NB4 (cell line): ENCODE results near the gene THRA.

Experiments used
- DNase-seq: peaks from one replicate; pipeline ENCODE4 v3.0.0; 2010; ENCODE audit warnings: low read depth
- H3K4me3 ChIP-seq: one replicate; pipeline ENCODE4 v1.5.1; 2011; ENCODE audit warnings: mild to moderate bottlenecking, low read depth, low read length, moderate library complexity
- MYC ChIP-seq: IDR thresholded peaks from 2 replicates; pipeline ENCODE4 v1.6.1; 2011; ENCODE audit warnings: low read depth, low read length
- POLR2A ChIP-seq: IDR thresholded peaks from 2 replicates; pipeline ENCODE4 v1.6.1; 2011; ENCODE audit warnings: mild to moderate bottlenecking; ENCODE audit not compliant: insufficient read length; ENCODE audit errors: extremely low read depth
- TF ChIP-seq, protein P1 (sequence below): IDR thresholded peaks from 2 replicates; pipeline ENCODE4 v1.6.1; 2011; ENCODE audit warnings: low read depth, low read length
- TF ChIP-seq, protein P2 (sequence below): IDR thresholded peaks from one replicate; pipeline ENCODE4 v1.5.1; 2012; ENCODE audit warnings: low read depth, low read length

THRA gene

DNA sequence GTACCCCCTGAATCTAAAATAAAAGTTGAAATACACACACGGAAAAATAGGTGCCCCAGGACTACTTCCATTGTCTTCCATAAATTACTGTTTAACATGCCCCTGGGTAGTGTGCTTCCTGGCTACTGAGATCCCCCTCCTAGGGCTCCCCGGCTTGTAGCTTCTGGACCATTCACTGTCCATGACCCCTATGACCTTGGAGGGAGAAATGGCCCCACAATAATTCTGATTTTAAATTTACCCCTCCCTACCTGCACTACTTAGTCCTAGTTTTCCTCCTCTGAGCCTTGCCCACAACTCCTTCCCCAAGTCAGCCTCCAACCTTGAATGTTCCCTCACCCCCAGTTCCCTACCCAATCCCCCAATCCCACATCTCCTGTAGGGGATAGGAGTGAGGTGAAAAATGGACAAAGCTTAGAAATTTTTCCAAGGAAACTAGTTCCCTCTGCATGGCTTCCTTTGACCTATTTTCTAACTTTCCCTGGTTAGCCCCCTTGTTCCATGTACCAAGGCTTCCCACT, 49.5 kb downstream of the THRA start:
- TF ChIP-seq, protein P1, sequence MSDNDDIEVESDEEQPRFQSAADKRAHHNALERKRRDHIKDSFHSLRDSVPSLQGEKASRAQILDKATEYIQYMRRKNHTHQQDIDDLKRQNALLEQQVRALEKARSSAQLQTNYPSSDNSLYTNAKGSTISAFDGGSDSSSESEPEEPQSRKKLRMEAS, result no peak
- TF ChIP-seq, protein P2, sequence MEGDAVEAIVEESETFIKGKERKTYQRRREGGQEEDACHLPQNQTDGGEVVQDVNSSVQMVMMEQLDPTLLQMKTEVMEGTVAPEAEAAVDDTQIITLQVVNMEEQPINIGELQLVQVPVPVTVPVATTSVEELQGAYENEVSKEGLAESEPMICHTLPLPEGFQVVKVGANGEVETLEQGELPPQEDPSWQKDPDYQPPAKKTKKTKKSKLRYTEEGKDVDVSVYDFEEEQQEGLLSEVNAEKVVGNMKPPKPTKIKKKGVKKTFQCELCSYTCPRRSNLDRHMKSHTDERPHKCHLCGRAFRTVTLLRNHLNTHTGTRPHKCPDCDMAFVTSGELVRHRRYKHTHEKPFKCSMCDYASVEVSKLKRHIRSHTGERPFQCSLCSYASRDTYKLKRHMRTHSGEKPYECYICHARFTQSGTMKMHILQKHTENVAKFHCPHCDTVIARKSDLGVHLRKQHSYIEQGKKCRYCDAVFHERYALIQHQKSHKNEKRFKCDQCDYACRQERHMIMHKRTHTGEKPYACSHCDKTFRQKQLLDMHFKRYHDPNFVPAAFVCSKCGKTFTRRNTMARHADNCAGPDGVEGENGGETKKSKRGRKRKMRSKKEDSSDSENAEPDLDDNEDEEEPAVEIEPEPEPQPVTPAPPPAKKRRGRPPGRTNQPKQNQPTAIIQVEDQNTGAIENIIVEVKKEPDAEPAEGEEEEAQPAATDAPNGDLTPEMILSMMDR, result no peak
- TF ChIP-seq MYC, result no peak
- TF ChIP-seq POLR2A, result no peak
- no peak for DNase-seq
- H3K4me3 ChIP-seq, result no peak overlapping the region

DNA sequence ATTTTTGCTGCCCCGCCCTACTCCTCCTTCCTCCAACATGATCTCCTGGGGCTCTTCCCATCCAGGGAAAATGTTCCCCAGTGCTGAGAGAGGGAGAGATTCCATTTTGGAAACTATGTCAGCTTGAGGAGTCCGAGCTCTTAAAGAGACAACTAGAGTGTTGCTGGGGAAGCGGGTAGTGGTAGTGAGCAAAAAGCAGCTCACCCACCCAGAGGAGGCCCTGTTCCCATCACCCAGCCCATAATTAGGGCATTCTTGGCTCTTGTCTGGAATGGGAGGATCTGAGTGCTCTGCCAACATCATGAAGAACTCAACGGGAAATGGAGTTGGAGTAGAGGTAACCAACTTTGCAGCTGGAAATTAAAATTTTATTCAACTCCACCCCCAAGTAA, 49.9 kb downstream of the THRA start:
- TF ChIP-seq, protein P2, result no peak
- TF ChIP-seq POLR2A (no peak), MYC (no peak)
- TF ChIP-seq, protein P1, result no peak

DNA sequence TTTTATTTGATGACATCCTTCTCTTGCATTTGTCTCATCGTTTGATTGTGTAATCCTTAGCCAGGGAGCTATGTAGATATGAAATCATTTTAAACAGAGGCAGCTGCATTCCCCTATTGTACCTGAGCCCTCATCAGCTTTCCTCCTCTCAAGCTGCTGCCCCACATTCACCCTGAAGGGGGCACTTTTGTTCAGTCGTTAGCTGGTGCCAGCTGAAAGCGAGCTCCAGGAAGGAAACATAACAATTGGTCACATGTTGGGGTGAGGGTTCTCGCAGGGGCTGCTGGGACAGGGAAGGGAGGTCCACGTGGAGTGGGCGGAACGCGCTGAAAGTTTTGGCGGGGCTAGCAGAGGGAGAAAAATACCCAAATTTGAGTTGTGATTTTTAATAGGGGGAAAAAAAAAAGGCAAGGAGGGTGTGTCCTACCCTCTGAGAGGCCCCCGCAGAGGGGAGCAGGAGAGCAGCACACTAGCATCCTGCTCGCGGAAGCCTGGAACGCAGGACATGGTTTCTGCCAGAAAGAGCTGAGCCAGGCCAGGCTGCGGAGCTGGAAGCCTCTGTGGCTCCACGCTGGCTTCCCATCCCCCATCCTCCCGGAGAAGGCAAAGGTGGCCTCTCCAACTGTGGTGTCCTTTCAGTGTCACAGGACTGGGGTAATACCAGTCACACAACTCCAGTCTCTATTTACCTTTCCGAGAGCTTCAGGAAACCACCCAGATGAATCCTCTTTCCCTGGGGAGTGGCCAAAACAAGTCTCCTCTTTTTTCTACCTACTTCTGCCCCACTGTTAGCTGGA, 50.5 kb downstream of the THRA start:
- peak overlapping the region; percentile 50 for H3K4me3 ChIP-seq
- peak; percentile 100 for TF ChIP-seq MYC
- TF ChIP-seq, protein P1, result peak; percentile 100
- peak; percentile 58 for TF ChIP-seq POLR2A
- TF ChIP-seq, protein P2, result peak; percentile 96
- peak; percentile 98 for DNase-seq

More for the DNA sequence above, 49.9 kb downstream of the THRA start:
- no peak for DNase-seq
- H3K4me3 ChIP-seq, result no peak overlapping the region

DNA sequence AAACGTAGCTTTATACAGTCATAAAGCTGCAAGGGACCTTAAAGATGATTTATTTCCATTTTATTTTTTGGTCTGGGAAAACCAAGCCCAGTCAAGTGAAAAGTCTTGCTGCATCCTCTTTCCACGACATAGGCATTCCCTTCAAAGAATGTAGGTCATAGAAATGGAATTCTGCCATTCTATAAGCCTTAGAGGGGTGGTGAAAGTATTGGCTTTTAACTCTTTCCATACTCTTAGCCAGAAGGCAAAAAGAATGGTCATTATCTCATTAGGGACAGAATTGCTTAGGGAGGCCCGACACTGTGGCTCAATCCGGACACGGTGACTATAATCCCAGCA, 51.1 kb downstream of the THRA start:
- peak overlapping the region; percentile 50 for H3K4me3 ChIP-seq
- no peak for DNase-seq
- TF ChIP-seq POLR2A (no peak), MYC (no peak)
- TF ChIP-seq, protein P2, result no peak
- TF ChIP-seq, protein P1, result no peak

DNA sequence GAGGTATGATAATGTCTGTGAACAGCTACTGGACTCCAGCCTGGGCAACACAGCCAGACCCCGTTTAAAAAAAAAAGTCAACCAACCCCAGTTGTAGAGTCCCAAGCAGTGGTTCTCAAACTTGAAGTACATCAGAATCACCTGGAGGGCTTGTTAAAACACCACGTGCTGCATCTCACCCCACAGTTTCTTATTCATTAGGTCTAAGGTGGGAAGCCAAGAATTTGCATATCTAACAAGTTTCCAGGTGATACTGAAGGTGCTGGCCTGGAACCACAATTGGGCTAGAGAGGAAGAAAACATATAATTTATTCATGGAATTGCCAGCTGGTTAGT, 52.3 kb downstream of the THRA start:
- no peak for DNase-seq
- no peak overlapping the region for H3K4me3 ChIP-seq
- TF ChIP-seq, protein P1, result no peak
- TF ChIP-seq POLR2A (no peak), MYC (no peak)
- TF ChIP-seq, protein P2, result no peak
